Upper lobe of left lung (tissue), 4 donors: ENCODE data around the gene HOXA2.

ENCODE experiments used
- EP300 ChIP-seq, 4 donors: sonication (generic); formaldehyde crosslinking; IDR thresholded peaks; one replicate each; pipeline ENCODE4 v1.5.1; 2017; ENCODE audit warnings: antibody characterized with exemption in 4 of 4, control low read depth in 2 of 4
- POLR2AphosphoS5 ChIP-seq, 2 donors: sonication (generic); formaldehyde crosslinking; IDR thresholded peaks; one replicate each; pipeline ENCODE4 v1.5.1; 2017; ENCODE audit warnings: antibody characterized with exemption in 2 of 2
- TF ChIP-seq, protein P1 (sequence below), 6 experiments: fragments of 450-650 bp in 4 of 6; fragments of 200-600 bp in 2 of 6; sonication (generic) in 2 of 6; IDR thresholded peaks; one replicate each; pipeline ENCODE4 v1.5.1; 2016 to 2019; ENCODE audit warnings: antibody characterized with exemption in 6 of 6

DNA sequence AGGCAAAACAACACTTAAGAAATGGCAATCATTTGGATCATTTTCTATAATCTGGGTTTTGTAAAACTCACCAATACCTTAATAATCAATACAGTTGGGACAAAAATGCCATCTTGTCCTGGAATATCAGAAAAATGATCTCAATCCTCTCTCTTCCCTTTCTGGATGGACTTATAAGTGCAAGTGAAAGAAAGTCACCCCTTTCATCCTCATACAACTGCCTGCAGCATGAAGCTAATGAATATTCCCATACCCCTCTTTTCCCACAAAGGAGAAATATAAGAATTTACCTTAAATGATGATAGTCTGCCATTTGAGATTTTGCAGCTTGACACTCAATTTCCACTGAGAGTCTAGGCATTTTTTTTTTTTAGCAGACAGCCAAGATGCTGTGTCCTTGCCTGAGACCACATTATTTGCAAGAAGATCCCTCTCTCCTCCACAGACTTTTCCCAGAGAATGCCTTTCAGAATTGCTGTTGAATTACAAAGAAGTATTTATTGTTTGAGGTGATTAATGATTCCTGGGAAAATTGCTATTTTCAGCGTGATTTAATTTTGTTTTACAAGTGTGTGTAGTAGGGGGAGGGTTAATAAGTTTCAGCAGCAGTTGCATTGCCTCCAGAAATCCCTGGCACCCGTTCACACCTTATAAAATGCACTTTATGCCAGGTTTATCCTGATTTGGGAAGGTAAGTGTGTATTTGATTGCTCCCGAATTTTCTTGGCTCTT lies 24.3 kb upstream of the HOXA2 start:
- TF ChIP-seq, protein P1, sequence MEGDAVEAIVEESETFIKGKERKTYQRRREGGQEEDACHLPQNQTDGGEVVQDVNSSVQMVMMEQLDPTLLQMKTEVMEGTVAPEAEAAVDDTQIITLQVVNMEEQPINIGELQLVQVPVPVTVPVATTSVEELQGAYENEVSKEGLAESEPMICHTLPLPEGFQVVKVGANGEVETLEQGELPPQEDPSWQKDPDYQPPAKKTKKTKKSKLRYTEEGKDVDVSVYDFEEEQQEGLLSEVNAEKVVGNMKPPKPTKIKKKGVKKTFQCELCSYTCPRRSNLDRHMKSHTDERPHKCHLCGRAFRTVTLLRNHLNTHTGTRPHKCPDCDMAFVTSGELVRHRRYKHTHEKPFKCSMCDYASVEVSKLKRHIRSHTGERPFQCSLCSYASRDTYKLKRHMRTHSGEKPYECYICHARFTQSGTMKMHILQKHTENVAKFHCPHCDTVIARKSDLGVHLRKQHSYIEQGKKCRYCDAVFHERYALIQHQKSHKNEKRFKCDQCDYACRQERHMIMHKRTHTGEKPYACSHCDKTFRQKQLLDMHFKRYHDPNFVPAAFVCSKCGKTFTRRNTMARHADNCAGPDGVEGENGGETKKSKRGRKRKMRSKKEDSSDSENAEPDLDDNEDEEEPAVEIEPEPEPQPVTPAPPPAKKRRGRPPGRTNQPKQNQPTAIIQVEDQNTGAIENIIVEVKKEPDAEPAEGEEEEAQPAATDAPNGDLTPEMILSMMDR (IDR thresholded peaks at IDR 0.05) = no peak
- no peak for TF ChIP-seq POLR2AphosphoS5 (IDR thresholded peaks at IDR 0.05)
- no peak for TF ChIP-seq EP300 (IDR thresholded peaks at IDR 0.05)
